Measurements from ENCODE around the gene ERAP2.

Gene ERAP2

GRCh38 chr5:96909003-96909402, 32.7 kb downstream of the ERAP2 start:
- no peak overlapping the region for H3K4me3 ChIP-seq (ENCODE audit: low read depth, low read length)

GRCh38 chr5:96909435-96909834, 33.1 kb downstream of the ERAP2 start:
- H3K4me3 ChIP-seq (ENCODE audit: low read depth, low read length): no peak overlapping the region

More at GRCh38 chr5:96909003-96909402, 32.7 kb downstream of the ERAP2 start:
- no peak for TF ChIP-seq CTCF (IDR thresholded peaks at IDR 0.05; ENCODE audit: low read depth, low read length)

GRCh38 chr5:96911139-96911538, 34.8 kb downstream of the ERAP2 start:
- TF ChIP-seq CTCF (IDR thresholded peaks at IDR 0.05; ENCODE audit: low read depth, low read length): no peak
- H3K4me3 ChIP-seq (ENCODE audit: low read depth, low read length): no peak overlapping the region

More at GRCh38 chr5:96909435-96909834, 33.1 kb downstream of the ERAP2 start:
- TF ChIP-seq CTCF (IDR thresholded peaks at IDR 0.05; ENCODE audit: low read depth, low read length): no peak

- no peak overlapping the region for H3K4me3 ChIP-seq (ENCODE audit: low read depth, low read length)
- no peak for TF ChIP-seq CTCF (IDR thresholded peaks at IDR 0.05; ENCODE audit: low read depth, low read length)
Measured at GRCh38 chr5:96913233-96913632, 36.9 kb downstream of the ERAP2 start.

- no peak for TF ChIP-seq CTCF (IDR thresholded peaks at IDR 0.05; ENCODE audit: low read depth, low read length)
Measured at GRCh38 chr5:96919754-96920197, 43.5 kb downstream of the ERAP2 start.

GRCh38 chr5:96920744-96921355, 44.5 kb downstream of the ERAP2 start:
- no peak overlapping the region for H3K4me3 ChIP-seq (ENCODE audit: low read depth, low read length)
- no peak for TF ChIP-seq CTCF (IDR thresholded peaks at IDR 0.05; ENCODE audit: low read depth, low read length)

More at GRCh38 chr5:96919754-96920197, 43.5 kb downstream of the ERAP2 start:
- no peak overlapping the region for H3K4me3 ChIP-seq (ENCODE audit: low read depth, low read length)

GRCh38 chr5:96922499-96923244, 46.4 kb downstream of the ERAP2 start:
- no peak overlapping the region for H3K4me3 ChIP-seq (ENCODE audit: low read depth, low read length)
- TF ChIP-seq CTCF (IDR thresholded peaks at IDR 0.05; ENCODE audit: low read depth, low read length): no peak

Data from WI38 (cell line).